Measurements from ENCODE around the gene VPS13D.

VPS13D gene

DNA sequence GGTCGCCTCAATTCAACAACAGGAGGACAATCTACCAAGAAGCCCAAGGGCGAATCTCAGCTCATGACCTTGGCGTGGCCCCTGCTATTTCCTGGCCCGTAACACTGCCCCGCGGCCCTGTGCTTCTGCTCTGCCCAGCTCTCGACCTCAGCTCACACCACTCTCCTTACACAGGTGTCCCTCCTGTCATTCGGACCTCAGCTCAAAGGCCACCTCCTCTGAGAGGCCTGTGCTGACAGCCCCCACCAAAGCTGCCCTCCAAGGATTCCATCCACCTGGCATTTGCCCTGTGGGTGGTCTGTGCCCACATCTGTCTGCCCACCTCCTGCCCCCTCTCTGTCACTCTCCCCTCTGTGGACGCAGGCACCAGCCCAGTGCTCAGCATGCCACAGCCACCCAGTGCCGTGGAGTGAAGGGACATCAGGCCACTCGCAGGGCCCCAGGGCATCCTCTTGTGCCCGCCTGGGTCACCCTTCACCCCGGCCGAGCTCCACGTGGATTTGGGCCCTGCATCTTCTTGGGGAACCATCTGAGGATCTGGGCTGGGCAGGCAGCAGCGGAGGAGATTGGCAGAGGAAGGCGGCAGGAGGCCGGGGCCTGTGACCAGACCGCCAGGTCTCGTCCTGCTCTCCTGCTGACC is 317.9 kb downstream of the VPS13D start:
- no peak for DNase-seq

DNA sequence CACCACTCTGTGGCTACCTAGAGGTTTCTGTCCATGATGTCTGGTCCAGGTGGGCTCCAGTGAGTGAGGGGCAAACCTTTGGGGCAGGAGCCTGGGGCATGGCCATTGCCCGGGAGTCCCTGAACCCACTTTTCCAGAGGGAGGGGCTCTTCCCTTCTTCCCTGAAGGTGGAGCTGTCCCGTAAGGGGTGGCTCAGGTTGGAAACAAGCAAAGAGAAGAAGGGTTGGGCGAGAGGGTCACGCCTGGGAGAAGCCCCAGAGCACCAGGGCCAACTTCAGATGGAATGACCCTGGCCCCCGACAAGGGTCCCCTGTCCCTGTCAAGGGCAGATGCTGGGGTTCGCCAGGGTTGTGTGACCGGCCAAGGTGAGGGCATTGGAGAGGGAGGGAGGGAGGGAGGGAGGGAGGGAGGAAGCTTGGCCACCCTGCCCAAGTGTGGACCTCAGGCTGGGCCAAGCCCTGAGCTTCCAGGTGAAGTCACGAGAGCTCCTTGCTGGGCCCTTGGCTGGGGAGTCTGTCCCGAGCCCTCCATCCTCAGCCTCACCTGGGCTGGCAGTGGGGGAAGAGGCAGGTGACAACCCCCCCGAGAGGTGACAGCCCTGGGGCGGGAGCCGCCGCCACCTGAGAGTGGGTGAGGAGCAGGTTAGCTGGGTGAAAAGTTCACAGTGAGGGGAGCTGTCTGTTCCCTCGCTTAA is 318.6 kb downstream of the VPS13D start:
- no peak for DNase-seq

DNA sequence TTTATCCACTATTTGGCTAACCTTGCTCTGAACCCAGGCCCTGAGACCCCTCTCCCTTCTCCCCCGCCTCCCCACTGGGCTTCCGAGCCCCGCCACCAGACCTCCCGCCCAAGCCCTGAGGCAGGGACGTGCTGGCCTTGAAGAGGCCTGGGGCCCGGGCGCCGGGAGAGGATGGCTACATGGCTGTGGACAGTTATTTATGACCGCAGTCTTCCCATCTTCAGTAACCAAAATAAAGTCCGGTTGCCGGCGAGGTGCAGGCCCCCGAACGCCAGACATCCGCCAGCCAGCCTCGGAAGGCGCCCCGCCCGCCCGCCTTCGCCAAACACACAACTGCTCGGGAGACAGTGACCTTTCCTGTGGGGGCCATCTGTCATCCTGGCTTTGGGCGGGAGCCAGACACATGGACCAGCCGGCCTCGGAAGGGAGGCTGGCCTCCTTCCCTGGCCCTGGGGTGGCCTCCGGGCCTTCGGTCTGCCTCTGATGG is 319.2 kb downstream of the VPS13D start:
- DNase-seq = no peak

GRCh38 chr1:12549460-12550349 is 319.9 kb downstream of the VPS13D start:
- DNase-seq = peak; percentile 42

- DNase-seq = no peak
Observed at GRCh38 chr1:12551584-12551983, 321.8 kb downstream of the VPS13D start.

- no peak for DNase-seq
Observed at GRCh38 chr1:12552111-12552888, 322.5 kb downstream of the VPS13D start.

GRCh38 chr1:12552951-12553921 is 323.4 kb downstream of the VPS13D start:
- no peak for DNase-seq

DNA sequence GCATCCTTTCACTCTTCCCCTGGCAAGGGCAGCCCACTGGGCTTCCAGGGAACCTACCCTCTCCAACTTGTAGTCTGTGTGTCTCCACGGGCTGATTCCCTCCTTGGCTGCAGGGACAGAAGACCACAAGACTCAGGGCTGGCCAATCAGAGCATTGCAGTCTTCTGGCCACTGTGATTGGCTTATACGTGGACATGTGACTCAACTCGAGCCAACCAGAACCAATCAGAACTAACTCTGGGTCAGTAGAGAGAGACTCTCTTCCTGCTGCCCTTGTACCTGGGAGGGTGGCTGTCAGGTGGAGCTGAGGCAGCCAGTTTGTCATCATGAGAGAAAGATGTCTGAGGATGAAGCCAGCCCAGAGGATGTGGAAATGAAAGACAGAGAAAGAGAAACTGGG is 324.1 kb downstream of the VPS13D start:
- DNase-seq = no peak

- DNase-seq = no peak
Observed at GRCh38 chr1:12554521-12555305, 324.9 kb downstream of the VPS13D start.

DNA sequence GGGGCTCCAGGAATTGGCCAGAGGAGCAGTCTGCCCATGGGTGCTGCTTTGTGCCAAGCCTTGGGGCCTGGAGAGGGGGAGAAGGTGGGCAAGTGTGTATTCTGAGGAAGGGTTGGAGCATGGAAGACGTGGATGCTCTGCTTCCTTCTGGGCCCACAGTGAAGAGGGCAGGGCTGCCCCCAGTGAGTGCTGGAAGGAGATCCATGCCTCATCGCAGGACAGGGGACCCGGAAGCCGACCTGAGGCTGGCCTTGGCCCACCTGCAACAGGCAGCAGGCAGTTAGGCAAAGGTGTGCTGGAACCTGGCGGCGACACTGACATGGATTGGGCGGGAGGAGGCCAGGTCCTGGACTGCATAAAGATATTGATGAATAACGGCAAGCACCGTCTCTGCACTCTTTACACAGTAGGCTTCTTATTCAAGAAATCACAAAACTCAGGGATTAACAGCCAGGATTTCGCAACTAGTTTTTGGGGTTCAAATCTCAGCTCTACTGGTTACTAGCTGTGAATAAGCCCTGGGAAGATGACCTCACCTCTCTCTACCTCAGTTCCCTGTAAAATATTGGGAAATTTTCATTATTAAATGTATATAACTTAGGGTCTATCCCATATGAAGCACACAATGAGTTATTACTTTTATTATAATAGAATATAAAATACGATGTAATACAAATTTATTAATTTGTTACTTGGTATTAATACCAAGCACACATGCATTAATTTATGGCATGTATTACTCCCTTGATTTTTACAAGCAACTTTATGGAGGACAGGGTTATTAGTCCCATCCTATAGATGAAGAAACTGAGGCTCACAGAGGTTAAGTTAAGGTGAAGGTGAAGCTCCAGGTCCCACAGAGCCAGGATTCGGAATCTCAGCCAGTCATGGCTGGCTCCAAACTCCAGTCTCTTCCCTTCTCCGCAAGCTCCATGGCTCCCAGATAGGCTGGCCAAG is 325.9 kb downstream of the VPS13D start:
- no peak for DNase-seq

DNA sequence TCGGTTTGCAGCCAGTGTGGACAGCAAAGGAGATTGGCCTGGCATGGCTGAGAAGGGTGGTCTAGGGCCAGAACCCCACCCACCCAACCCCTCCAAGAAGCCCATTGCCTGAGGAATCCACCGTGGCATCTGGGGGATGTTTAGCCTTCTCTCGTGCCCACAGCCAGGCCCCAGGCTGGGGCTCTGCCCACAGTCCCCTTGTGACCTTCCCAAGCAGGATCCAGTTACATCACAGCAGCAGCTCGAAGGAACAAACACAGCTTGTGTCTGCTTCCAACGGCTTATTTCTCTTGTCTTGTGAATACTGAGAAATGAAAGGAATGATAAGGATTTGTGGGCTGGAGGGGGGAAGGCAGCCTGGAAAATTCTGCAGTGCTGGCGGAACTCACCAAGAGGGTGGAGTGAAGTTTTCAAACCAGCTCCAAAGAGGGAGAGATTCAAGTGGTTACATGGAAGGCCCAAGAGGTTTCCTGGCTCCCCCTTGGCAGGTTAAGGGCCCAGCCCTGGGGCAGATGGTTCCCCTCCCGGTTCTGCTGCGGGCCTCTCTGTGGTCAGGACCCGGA is 326.6 kb downstream of the VPS13D start:
- DNase-seq = no peak

DNA sequence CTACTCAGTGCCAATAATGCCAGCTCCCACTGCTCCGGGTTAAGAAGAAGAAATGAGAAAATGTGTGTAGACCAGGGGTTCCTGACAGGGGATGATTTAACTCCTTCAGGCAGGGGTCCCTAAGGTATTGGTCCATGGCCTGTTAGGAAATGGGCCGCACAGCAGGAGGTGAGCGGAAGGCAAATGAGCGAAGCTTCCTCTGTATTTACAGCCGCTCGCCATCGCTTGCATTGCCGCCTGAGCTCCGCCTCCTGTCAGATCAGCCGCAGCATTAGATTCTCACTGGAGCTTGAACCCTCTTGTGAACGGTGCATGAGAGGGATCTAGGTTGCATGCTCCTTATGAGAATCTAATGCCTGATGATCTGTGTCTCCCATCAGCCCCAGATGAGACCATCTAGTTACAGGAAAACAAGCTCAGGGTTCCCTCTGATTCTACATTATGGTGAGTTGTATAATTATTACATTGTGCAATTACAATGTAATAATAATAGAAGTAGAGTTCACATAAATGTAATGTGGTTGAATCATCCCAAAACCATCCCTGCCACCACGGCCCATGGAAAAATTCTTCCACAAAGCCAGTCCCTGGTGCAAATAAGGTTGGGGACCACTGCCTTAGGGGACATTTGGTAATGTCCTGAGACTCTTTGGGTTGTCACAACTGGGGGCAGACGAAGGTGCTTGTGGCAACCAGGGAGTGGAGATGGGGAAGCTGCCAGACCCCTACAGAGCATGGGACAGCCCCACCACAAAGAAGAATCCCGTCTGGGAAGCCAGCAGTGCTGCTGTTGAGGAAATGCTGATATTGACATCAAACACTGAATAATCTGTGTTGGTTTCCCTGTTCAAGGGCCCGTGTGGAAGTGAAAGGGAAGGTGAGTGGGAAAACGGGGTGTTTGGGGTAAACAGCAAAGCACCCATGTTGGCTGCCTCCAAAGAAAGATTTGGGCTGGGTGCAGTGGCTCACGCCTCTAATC is 327.4 kb downstream of the VPS13D start:
- DNase-seq = no peak

GRCh38 chr1:12561121-12561520 is 331.3 kb downstream of the VPS13D start:
- no peak for DNase-seq
